Progenitor cell of endocrine pancreas (in vitro differentiated cells): Measurements from ENCODE around the gene ANAPC16. TPM values are rescaled to one million over a fixed set of nuclear protein-coding genes. Genes with fewer than 3 reads are reported as not detected.

ENCODE experiments used
- DNase-seq: peaks from one replicate; pipeline ENCODE4 v3.0.0; 2021; ENCODE audit warnings: low spot score; ENCODE audit not compliant: unreplicated experiment
- H3K27ac Mint-ChIP-seq: 2 replicates; pipeline ENCODE4 v1.8.0; 2021; ENCODE audit warnings: mild to moderate bottlenecking, moderate library complexity, mixed read lengths
- H3K27me3 Mint-ChIP-seq: 2 replicates; pipeline ENCODE4 v1.8.0; 2021; ENCODE audit warnings: mixed read lengths
- H3K36me3 Mint-ChIP-seq: 2 replicates; pipeline ENCODE4 v1.8.0; 2022; ENCODE audit warnings: mixed read lengths; ENCODE audit not compliant: insufficient read depth
- H3K4me1 Mint-ChIP-seq: 2 replicates; pipeline ENCODE4 v1.8.0; 2021; ENCODE audit warnings: low read depth, mixed read lengths
- H3K4me3 Mint-ChIP-seq: 2 replicates; pipeline ENCODE4 v1.8.0; 2021; ENCODE audit warnings: low read depth, mild to moderate bottlenecking, moderate library complexity, mixed read lengths
- H3K9me3 Mint-ChIP-seq: 2 replicates; pipeline ENCODE4 v1.8.0; 2021; ENCODE audit warnings: low read depth, mixed read lengths
- CTCF ChIP-seq: fragments of 200-600 bp; sonication (generic); IDR thresholded peaks from one replicate; pipeline ENCODE4 v1.5.0; 2021; ENCODE audit warnings: antibody characterized with exemption, mild to moderate bottlenecking; ENCODE audit not compliant: unreplicated experiment
- total RNA-seq: library from RNA; stranded (reverse); gene quantifications from 2 replicates; pipeline ENCODE4 v1.2.1, GENCODE V29; 2021

Gene ANAPC16
- total RNA-seq, 1 donor from 2014 or later, result 85.9 TPM

- TF ChIP-seq CTCF, result no peak
- Mint-ChIP-seq H3K36me3 (peaks cover 16% of the 10 kb centered on the region), H3K4me1 (peaks cover 17% of the 10 kb centered on the region), H3K27me3 (no peaks in the 10 kb centered on the region), H3K4me3 (no peak overlapping the region), H3K27ac (peak overlapping the region; percentile 92), H3K9me3 (no peaks in the 10 kb centered on the region)
- DNase-seq, result no peak
These were observed 13.7 kb downstream of the ANAPC16 start for GRCh38 chr10:72229261-72230251.

- Mint-ChIP-seq H3K4me3 (no peak overlapping the region), H3K27me3 (no peaks in the 10 kb centered on the region), H3K4me1 (peaks cover 13% of the 10 kb centered on the region), H3K9me3 (no peaks in the 10 kb centered on the region), H3K36me3 (peaks cover 22% of the 10 kb centered on the region), H3K27ac (no peak overlapping the region)
- no peak for TF ChIP-seq CTCF
- DNase-seq, result no peak
These were observed 17.8 kb downstream of the ANAPC16 start for GRCh38 chr10:72233621-72234020.

GRCh38 chr10:72234560-72235095 is 18.8 kb downstream of the ANAPC16 start:
- no peak for TF ChIP-seq CTCF
- no peak for DNase-seq
- H3K36me3 Mint-ChIP-seq, result peaks cover 22% of the 10 kb centered on the region
- H3K4me3 Mint-ChIP-seq, result no peak overlapping the region
- H3K27ac Mint-ChIP-seq, result no peak overlapping the region
- H3K27me3 Mint-ChIP-seq, result no peaks in the 10 kb centered on the region
- H3K9me3 Mint-ChIP-seq, result no peaks in the 10 kb centered on the region
- peaks cover 6% of the 10 kb centered on the region for H3K4me1 Mint-ChIP-seq

GRCh38 chr10:72235544-72236279 is 19.9 kb downstream of the ANAPC16 start:
- Mint-ChIP-seq H3K4me3 (no peak overlapping the region), H3K9me3 (no peaks in the 10 kb centered on the region), H3K27me3 (no peaks in the 10 kb centered on the region), H3K4me1 (peaks cover 2% of the 10 kb centered on the region), H3K36me3 (peaks cover 21% of the 10 kb centered on the region), H3K27ac (peak overlapping the region; percentile 15)
- no peak for DNase-seq
- no peak for TF ChIP-seq CTCF
